GM12878 (cell line): ENCODE data around the gene ARL6IP5. TPM values are rescaled to one million over a fixed set of nuclear protein-coding genes. Genes with fewer than 3 reads are reported as not detected.

Experiments used
- BCLAF1 ChIP-seq: fragments of 450-650 bp; IDR thresholded peaks from 2 replicates; pipeline ENCODE4 v1.6.1; 2017; ENCODE audit warnings: antibody characterized with exemption, mild to moderate bottlenecking, moderate library complexity
- CEBPZ ChIP-seq: fragments of 150-350 bp; IDR thresholded peaks from 2 replicates; pipeline ENCODE4 v1.6.1; 2016; ENCODE audit warnings: low read depth, low read length
- EZH2 ChIP-seq: IDR thresholded peaks from 2 replicates; pipeline ENCODE4 v1.6.1; 2012; ENCODE audit warnings: low read depth, mild to moderate bottlenecking, control low read depth, inconsistent platforms, low read length, borderline replicate concordance; ENCODE audit not compliant: control insufficient read depth
- MAX ChIP-seq: IDR thresholded peaks from 2 replicates; pipeline ENCODE4 v1.6.1; 2012; ENCODE audit warnings: low read depth, low read length, improper control_type of control experiment
- MEF2A ChIP-seq: IDR thresholded peaks from 2 replicates; pipeline ENCODE4 v1.6.1; 2011; ENCODE audit warnings: low read depth, mild to moderate bottlenecking, low read length, moderate library complexity; ENCODE audit not compliant: insufficient read depth
- NRF1 ChIP-seq: conservative IDR thresholded peaks from 2 replicates; pipeline ENCODE4 v1.6.1; 2011; ENCODE audit warnings: mild to moderate bottlenecking, low read depth, low read length, improper control_type of control experiment
- PKNOX1 ChIP-seq: fragments of 450-650 bp; IDR thresholded peaks from 2 replicates; pipeline ENCODE4 v1.6.1; 2016; ENCODE audit warnings: mild to moderate bottlenecking
- POLR2A ChIP-seq: IDR thresholded peaks from 2 replicates; pipeline ENCODE4 v1.6.1; 2011; ENCODE audit warnings: low read depth, mild to moderate bottlenecking, low read length
- TCF3 ChIP-seq: IDR thresholded peaks from 2 replicates; pipeline ENCODE4 v1.6.1; 2012; ENCODE audit warnings: low read depth, mild to moderate bottlenecking, low read length, borderline replicate concordance; ENCODE audit not compliant: insufficient read depth
- YY1 ChIP-seq: IDR thresholded peaks from 2 replicates; pipeline ENCODE4 v1.6.1; 2011; ENCODE audit warnings: low read depth, mild to moderate bottlenecking, low read length
- ZBTB33 ChIP-seq: fragments of 450-650 bp; IDR thresholded peaks from 2 replicates; pipeline ENCODE4 v1.6.1; 2017; ENCODE audit warnings: mild to moderate bottlenecking
- ZNF592 ChIP-seq: fragments of 450-650 bp; IDR thresholded peaks from 2 replicates; pipeline ENCODE4 v1.6.1; 2017; ENCODE audit warnings: mild to moderate bottlenecking, moderate library complexity
- ZZZ3 ChIP-seq: IDR thresholded peaks from 2 replicates; pipeline ENCODE4 v1.6.1; 2011; ENCODE audit warnings: low read depth; ENCODE audit not compliant: control insufficient read depth, insufficient read length
- polyA plus RNA-seq, 11 experiments: library from polyadenylated mRNA; depleted of rRNA in 4 of 11; unstranded in 6 of 11; stranded (reverse) in 5 of 11; fragments of >200 nt; fragmentation: Nextera tagmentation in 4 of 11; fragmentation: Illumina TruSeq in 1 of 11; extraction: Ambion mirVana in 4 of 11; extraction: Trizol in 1 of 11; gene quantifications; 1 replicate in 1 of 11; 2 replicates in 10 of 11; pipeline versions ENCODE4 v1.2.1 to v1.2.3, GENCODE V29; 2011 to 2016; ENCODE audit warnings: inconsistent platforms in 2 of 11, missing spikeins in 2 of 11, low read depth in 1 of 11
- total RNA-seq, 4 experiments: library from RNA; depleted of rRNA in 3 of 4; stranded (reverse); fragments of >200 nt in 3 of 4; fragmentation: Illumina TruSeq in 1 of 4; extraction: Trizol in 1 of 4; gene quantifications; 2 replicates each; pipeline versions ENCODE4 v1.2.1 to v1.2.3, GENCODE V29; 2013 to 2021

The ARL6IP5 gene
- total and polyA plus RNA-seq, 10 of the 15 experiments (the other 5 are each of a cell fraction or from before 2014, with no cell fraction given): 78.2 to 310 (median 148) TPM

- TF ChIP-seq EZH2 (no peak), BCLAF1 (no peak), PKNOX1 (no peak), TCF3 (no peak), MAX (no peak), MEF2A (no peak), ZNF592 (no peak), ZZZ3 (no peak), ZBTB33 (no peak), CEBPZ (no peak), POLR2A (no peak), NRF1 (no peak), YY1 (no peak)
These were observed 26.4 kb upstream of the ARL6IP5 start (continued) for GRCh38 chr3:69058180-69058946.
